IgD-negative memory B cell (primary cell): ENCODE measurements around the gene SMAD6. TPM values are rescaled to one million over a fixed set of nuclear protein-coding genes. Genes with fewer than 3 reads are reported as not detected.
"Not testable (repeated sequence)": the region's sequence is repeated elsewhere in the genome, so short reads cannot be mapped to it uniquely, and the experiment has no call there.

Source experiments
- H3K27ac Mint-ChIP-seq, 3 donors: one replicate each; pipeline ENCODE4 v1.8.0; 2020 to 2022; ENCODE audit warnings: mild to moderate bottlenecking in 3 of 3, mixed read lengths in 3 of 3, moderate library complexity in 1 of 3
- H3K27me3 Mint-ChIP-seq: one replicate; pipeline ENCODE4 v1.8.0; 2021; ENCODE audit warnings: mixed read lengths
- H3K36me3 Mint-ChIP-seq: one replicate; pipeline ENCODE4 v1.8.0; 2020; ENCODE audit warnings: mild to moderate bottlenecking, mixed read lengths
- H3K4me1 Mint-ChIP-seq, 3 donors: one replicate each; pipeline ENCODE4 v1.8.0; 2020 to 2022; ENCODE audit warnings: mixed read lengths in 3 of 3, mild to moderate bottlenecking in 1 of 3
- H3K4me3 Mint-ChIP-seq, 4 donors: one replicate each; pipeline ENCODE4 v1.8.0; 2020 to 2022; ENCODE audit warnings: mild to moderate bottlenecking in 4 of 4, mixed read lengths in 4 of 4, moderate library complexity in 3 of 4
- H3K9me3 Mint-ChIP-seq, 3 donors: one replicate each; pipeline ENCODE4 v1.8.0; 2020 to 2021; ENCODE audit warnings: mixed read lengths in 3 of 3, mild to moderate bottlenecking in 1 of 3
- polyA plus RNA-seq: library from polyadenylated mRNA; unstranded; fragments of 300-500 nt; fragmentation: Illumina TruSeq; gene quantifications from one replicate; pipeline ENCODE4 v1.2.3, GENCODE V29; 2021

Gene SMAD6
- polyA plus RNA-seq, 1 donor from 2014 or later, result not detected

DNA sequence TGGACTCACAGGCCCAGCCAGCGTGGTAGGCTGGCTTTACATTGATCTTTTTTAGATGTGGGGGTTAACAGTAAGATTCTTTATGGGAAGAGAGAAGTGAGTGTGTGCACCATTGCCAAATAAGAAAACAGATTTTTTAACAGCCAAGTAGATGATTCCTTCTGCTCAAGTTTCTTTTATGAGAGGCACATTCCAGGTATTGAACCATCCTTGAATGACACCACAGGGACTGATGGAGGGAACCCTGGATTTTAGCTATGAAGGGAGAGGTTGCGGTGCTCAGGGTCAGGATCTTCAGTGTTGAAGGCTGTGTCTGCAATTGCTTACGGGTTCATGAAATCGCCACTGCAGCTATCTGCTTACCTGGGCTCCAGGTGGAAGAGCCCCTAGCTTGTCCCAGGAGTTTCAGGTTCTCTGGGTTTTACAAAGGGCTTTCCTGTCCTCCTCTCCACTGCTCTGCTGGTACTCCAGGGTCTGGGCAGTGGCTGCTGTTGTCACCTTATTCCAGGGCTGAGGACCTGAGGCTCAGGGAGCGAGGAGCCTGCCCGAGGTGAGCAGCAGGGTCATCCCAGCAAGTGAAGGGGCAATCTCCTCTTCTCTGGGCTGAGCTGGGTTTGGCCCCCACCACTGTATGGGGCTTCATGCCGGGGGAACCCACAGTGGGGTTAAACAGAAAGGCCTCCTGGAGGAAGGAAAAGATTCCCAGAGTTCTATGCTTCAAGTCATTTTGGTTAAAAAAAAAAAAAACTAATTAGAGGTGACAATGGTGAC is 53.4 kb downstream of the SMAD6 start:
- Mint-ChIP-seq H3K4me1 (peaks cover 0 to 4% (median 3%) of the 10 kb centered on the region in 3 donors), H3K27ac (peak overlapping the region in 1 of 3 donors; percentile 20), H3K27me3 (peaks cover 3% of the 10 kb centered on the region), H3K36me3 (peaks cover 3% of the 10 kb centered on the region), H3K9me3 (peaks cover 5 to 17% (median 12%) of the 10 kb centered on the region in 3 donors), H3K4me3 (no peak overlapping the region)

DNA sequence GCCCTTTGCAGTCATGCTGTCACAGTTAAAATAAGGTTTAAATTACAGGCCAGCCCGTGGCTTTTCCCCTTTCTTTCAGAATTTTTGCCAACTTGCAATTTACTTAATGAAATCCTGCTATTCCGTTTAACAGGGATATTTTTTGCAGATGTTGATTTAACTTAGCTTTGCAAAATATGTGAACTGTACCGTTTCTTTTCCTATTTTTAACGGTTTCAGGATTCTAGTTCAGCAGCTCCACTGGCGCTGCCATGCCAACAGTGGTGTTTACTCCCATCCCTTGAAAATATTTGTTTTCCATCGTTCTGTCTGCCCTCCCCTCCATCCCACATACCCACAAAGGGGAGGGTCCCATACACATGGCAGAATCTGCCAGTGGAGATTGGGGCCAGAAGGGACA is 54.3 kb downstream of the SMAD6 start:
- Mint-ChIP-seq H3K9me3 (peaks cover 5 to 17% (median 12%) of the 10 kb centered on the region in 3 donors), H3K27ac (no peak overlapping the region), H3K4me3 (no peak overlapping the region), H3K4me1 (peaks cover 0 to 4% (median 3%) of the 10 kb centered on the region in 3 donors), H3K27me3 (peaks cover 6% of the 10 kb centered on the region), H3K36me3 (peaks cover 3% of the 10 kb centered on the region)

DNA sequence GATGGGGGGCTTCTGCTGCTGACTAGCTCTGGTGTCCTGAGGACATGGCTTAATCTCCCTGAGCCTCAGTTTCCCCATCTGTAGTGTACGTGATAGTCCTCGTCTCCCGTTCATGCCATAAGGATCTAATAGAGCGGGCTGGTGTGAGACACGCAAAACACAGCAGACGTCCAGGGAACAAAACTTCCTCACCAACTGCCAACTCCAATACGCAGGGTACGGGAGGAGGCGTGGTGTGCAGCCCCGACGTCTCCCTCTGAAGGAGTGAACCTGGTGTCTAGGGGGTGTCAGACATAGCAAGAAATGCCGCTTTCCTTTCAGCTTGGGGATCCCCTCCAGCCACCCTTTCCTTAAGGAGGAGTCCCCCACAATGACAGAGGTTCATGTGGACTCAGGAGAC is 55.0 kb downstream of the SMAD6 start:
- Mint-ChIP-seq H3K4me3 (no peak overlapping the region), H3K27me3 (peaks cover 12% of the 10 kb centered on the region), H3K27ac (no peak overlapping the region), H3K9me3 (peaks cover 5 to 17% (median 12%) of the 10 kb centered on the region in 3 donors), H3K4me1 (peaks cover 0 to 4% (median 3%) of the 10 kb centered on the region in 3 donors), H3K36me3 (peaks cover 3% of the 10 kb centered on the region)

DNA sequence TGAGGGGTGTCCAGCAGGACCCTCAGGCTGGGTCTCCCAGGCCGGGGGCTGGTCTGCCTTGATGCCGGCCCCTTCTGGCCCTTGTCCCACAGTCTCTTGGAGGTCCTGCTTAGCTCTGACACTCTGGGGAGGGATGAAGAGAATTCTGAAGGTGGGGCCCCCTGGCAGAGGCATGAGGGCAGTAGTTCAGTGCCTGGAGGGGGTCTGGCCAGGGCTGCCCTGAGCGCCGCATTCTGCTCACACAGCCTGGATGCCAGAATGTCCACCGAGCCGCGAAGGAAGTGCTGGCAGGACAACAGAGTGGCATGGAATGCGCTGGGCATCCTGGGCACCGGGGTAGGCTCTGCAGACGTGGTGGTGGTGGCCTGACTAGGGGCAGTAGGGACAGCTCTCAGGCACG is 55.5 kb downstream of the SMAD6 start:
- Mint-ChIP-seq H3K27me3 (peaks cover 17% of the 10 kb centered on the region), H3K4me1 (peaks cover 0 to 4% (median 3%) of the 10 kb centered on the region in 3 donors), H3K9me3 (peaks cover 5 to 17% (median 12%) of the 10 kb centered on the region in 3 donors), H3K27ac (peak overlapping the region in 1 of 3 donors; percentile 23), H3K36me3 (peaks cover 3% of the 10 kb centered on the region), H3K4me3 (no peak overlapping the region)

DNA sequence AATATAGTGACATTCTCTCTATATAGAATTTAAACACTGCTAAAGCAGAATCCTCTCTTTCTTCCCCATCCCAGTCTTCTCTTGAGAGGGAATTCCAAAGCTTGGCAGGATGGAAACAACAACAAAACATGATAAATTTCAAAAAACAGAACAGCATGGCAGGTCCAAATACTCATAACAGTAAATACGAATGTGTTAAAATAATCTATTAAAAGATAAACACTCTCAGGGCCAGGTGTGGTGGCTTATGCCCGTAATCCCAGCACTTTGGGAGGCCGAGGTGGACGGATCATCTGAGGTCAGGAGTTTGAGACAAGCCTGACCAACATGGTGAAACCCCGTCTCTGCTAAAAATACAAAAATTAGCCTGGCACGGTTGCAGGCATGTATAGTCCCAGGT is 56.2 kb downstream of the SMAD6 start:
- H3K27me3 Mint-ChIP-seq, result peaks cover 23% of the 10 kb centered on the region
- not testable (repeated sequence) for H3K4me3 Mint-ChIP-seq, H3K36me3 Mint-ChIP-seq, H3K27ac Mint-ChIP-seq, H3K4me1 Mint-ChIP-seq
- peaks cover 5 to 17% (median 12%) of the 10 kb centered on the region in 3 donors for H3K9me3 Mint-ChIP-seq

DNA sequence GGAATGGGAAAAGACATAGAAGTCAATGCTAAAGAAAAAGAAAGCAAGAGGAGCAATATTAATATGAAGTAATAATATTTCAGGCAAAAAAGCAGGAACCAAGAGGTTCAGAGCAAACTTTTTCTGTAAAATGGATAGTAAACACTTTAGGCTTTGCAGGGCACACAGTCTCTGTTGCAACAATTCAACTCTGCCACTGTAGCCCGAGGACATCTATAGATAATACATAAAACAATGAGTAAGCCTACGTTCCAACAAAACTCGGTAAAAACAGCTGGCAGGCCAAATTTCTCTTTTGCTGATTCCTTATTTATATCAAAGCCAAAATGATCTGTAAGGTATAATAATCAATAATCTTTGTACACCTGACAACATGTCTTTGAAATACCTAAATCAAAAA is 56.8 kb downstream of the SMAD6 start:
- H3K36me3 Mint-ChIP-seq, result peaks cover 3% of the 10 kb centered on the region
- no peak overlapping the region for H3K4me3 Mint-ChIP-seq
- H3K27me3 Mint-ChIP-seq, result peaks cover 27% of the 10 kb centered on the region
- H3K27ac Mint-ChIP-seq, result no peak overlapping the region
- peaks cover 5 to 17% (median 12%) of the 10 kb centered on the region in 3 donors for H3K9me3 Mint-ChIP-seq
- peaks cover 0 to 4% (median 3%) of the 10 kb centered on the region in 3 donors for H3K4me1 Mint-ChIP-seq

DNA sequence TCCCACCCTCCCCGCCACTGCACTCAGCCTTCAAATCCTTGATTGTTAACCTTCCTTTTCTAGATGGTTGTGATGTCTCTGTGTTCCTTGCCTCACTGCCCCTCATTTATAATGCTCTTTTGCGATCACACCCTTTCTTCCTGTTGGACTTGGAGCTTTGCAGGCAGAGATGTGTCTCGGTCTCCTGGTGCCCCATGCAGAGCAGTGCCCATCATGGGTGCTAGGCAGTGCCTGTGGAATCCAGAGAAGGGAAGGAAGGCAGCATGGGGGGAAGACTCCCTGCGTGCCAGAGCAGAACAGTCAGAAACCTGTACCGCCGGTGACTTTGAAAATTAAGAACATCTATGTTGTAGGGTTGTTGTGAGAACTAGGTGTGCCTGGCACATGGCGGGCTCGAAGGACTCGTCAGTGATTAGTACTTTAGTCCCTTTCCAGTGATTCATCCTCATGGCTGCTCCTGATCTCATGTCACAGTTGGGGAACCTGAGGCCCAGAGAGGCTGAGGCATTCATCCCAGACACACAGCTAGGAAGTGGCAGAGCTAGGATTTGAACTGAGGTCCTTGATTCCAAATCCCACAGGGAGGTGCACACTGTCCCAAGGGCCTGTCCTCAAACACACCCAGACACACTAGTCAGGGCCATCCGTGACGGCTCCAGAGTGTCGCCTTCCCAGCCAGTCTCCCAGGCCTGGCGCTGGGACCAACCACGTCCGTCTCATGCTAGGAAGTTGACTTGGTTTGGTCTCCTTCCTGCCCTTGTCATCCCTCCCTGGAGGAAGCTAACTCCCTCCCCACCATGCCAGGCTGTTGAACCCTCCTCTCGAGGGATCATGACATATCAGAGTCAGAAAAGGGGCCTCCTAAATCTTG is 58.3 kb downstream of the SMAD6 start:
- Mint-ChIP-seq H3K36me3 (peaks cover 3% of the 10 kb centered on the region), H3K4me1 (peaks cover 0 to 1% (median under 1%) of the 10 kb centered on the region in 3 donors), H3K27ac (no peak overlapping the region), H3K9me3 (peaks cover 0 to 6% (median 5%) of the 10 kb centered on the region in 3 donors), H3K4me3 (no peak overlapping the region), H3K27me3 (peaks cover 38% of the 10 kb centered on the region)

DNA sequence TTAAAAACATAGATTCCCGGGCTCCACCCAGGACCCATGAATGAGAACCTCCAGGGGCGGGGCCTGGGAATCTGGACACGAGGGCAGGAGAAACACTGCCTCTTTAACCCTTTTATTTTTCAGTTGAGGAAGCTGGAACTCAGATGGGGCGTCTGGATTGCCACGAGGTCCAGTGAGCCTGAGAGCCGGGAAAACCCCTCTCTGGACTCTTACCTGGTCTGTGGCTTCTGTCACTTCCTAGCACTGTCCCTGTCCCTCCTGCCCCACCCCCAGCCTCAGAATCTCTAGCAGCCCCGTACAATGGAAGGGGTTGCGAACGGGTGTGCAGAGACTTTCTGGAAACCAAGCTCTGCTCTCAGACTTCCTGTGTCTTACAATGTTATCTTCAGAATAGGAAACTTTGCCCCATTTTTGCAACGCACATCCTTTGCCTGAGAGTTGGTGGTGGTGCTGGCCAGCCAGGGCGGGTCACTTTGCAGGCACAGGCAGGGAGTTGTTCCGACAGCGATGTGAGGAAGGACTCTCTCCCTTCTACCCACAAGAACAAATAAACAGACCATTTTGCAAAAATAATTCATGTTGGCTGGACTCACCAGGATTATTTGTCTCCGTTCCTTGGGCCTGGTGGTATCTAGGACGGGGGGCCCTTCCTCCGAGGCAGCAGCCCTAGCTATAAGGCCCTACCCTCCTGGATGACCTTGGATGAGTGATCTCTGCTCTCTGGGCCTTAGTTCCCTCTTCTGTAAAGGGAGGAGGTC is 59.1 kb downstream of the SMAD6 start:
- Mint-ChIP-seq H3K4me3 (no peak overlapping the region), H3K27me3 (peaks cover 43% of the 10 kb centered on the region)

DNA sequence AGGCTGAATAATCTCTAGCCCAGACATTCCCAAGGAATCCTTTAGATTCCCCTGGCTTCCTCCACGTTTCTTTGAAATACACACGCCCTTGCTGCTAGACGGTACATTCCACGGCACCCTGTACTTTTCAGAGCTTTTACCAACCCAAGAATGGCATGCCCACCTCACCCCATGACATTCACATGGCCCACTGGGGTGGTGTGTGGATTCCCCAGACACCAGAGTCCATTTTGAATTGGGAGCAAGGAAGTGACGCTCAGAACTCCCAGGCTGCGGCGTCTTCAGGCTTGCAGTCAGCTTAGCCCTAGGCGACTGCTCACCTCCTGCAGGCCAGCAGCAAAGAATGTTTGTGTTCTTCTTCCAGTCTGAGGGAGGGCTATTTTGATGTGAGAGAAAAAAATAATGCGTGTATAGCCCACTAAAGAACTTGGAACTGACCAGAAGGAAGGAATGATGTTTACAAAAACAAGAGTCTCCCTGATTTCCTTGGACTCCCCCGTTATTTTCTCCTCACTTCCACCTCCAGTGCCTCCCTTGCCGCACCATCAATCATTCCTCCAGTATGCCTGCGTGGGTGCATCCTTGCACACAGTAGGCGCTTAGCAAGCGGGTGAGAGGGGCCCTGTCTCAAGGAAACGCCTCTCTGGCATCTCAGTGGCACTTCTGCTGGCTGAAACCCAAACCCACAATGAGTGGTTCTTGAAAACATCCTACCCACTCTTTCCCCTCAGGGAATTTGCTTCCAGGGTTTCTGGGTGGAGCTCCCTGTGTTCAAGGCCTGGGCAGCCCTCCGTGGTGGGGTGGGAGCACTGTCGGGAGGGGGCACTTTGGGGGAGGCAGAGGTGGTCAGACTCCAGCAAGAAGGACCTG is 59.9 kb downstream of the SMAD6 start:
- Mint-ChIP-seq H3K36me3 (peaks cover 2% of the 10 kb centered on the region), H3K4me3 (no peak overlapping the region), H3K4me1 (peaks cover 3 to 7% (median 6%) of the 10 kb centered on the region in 3 donors), H3K27ac (no peak overlapping the region), H3K9me3 (peaks cover 0 to 5% (median under 1%) of the 10 kb centered on the region in 3 donors), H3K27me3 (peaks cover 45% of the 10 kb centered on the region)

More for the DNA sequence above, 59.1 kb downstream of the SMAD6 start:
- peaks cover 0 to 5% (median 3%) of the 10 kb centered on the region in 3 donors for H3K9me3 Mint-ChIP-seq
- H3K36me3 Mint-ChIP-seq, result peaks cover 3% of the 10 kb centered on the region
- H3K27ac Mint-ChIP-seq, result no peak overlapping the region
- H3K4me1 Mint-ChIP-seq, result peaks cover 3 to 7% (median 6%) of the 10 kb centered on the region in 3 donors

DNA sequence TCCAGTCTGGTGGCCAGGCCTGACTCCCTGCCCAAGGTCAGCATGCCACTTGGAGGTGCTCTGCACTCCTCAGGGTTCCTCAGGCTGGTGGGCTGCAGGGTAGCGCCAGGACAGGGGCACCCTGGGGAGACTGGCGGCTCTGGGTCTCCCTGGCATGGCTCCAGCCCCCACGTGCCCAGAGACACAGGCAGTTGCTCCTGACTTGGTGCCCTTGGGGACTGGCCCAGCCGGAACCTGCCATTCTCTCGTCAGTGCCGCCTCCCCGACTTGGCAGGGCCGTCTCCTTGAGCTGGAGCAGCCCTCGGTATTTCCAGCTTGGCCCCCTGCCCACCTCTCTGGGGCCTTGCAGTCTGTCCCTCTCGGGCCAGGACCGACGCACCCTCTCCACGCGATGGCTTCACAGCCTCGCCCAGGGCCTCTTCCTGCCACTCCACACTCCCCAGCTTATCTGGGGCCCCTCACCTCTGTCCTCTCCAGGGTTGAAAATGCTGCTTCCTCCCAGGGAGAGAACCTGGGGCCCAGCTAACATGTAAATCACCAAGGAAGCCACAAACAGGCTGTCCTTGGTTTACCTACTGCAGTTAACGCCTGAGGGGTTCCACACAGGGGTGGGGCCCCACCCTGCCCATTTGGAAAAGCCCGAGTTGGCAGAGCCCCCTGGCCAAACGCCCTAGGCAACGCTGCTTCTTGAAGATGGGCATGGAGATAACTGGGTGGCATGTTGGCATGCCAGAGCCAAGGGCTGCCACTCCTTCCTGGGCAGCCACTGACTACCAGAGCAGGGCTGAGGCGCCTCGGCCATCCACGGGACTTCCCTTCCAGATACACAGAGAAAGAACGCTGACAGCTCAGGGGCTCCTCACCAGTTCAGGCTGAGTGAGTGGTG is 61.4 kb downstream of the SMAD6 start:
- H3K27ac Mint-ChIP-seq, result no peak overlapping the region
- peaks cover 0 to under 1% (median 0%) of the 10 kb centered on the region in 3 donors for H3K9me3 Mint-ChIP-seq
- no peak overlapping the region for H3K4me3 Mint-ChIP-seq
- H3K27me3 Mint-ChIP-seq, result peaks cover 45% of the 10 kb centered on the region
- peaks cover 3 to 7% (median 6%) of the 10 kb centered on the region in 3 donors for H3K4me1 Mint-ChIP-seq
- H3K36me3 Mint-ChIP-seq, result peaks cover 2% of the 10 kb centered on the region

DNA sequence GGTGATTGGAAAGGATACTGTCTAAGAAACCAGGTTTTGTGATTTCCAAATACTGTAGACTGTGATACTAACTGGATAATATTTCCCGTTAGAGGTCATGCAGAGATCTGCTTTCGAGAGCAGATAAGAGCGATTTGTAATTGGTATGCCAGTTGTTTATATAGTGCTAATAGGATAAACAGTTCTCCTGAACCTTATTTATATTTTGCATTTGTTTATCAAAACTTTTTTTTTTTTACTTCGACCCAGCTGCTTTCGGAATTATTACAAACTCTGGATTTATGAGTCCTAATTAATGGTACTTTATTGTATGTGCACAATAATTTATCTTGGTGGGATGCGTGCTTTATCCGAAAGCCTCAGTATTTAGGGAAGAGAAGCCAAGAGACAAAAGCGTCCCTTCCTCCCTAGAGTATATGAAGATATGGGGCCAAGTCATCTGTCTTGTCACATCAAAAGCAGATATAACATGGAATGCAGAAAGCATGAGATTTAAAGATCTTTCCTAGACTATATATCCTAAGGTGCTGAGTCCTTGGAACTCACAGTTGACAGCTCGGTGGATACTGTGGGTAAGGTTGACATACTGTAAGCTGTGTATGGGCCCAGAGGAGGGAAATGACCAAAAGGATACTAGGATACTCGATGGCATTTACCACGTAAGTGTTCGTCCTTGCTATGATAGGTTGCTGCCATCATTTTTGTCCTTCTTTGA is 62.2 kb downstream of the SMAD6 start:
- Mint-ChIP-seq H3K27ac (no peak overlapping the region), H3K36me3 (peaks cover 2% of the 10 kb centered on the region), H3K4me1 (peaks cover 3 to 7% (median 6%) of the 10 kb centered on the region in 3 donors), H3K9me3 (no peaks in the 10 kb centered on the region), H3K27me3 (peaks cover 45% of the 10 kb centered on the region), H3K4me3 (peak overlapping the region in 1 of 4 donors; percentile 33)

DNA sequence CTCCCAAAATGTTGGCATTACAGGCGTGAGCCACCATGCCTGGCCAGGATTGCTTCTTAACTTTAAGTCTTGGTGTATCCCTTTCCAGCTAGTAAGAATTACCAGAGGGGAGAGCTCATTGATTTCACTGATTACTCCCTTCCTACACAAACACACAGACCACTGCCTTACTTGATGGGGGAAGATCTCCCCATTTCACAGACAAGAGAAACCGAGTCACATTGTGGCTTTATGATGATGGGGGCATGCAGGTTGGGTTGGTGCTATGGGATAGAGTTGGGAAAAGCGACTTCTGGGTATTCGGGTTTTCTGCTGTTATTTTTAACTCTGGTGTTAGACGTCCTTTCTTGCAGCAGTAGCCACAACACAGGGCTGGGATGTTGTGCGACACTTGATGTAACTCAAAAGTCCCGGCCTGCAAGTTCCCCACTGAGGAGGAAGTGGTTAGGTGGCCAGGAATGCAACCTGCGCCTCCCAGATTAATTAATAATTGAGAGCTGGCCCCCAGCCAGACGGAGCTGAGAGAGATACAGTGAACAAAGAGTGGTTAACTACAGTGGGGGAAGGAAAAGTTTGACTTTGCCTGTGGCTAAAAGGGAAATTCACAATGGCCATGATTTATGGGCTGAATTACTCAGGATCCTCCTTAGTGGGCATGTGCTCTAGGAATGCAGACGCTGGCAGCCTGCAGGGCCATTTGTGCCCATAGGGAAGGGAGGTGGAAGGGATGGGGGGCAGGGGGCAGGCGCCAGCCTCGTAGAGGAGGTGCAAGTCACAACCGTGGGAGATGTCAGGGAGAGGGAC is 63.6 kb downstream of the SMAD6 start:
- H3K4me3 Mint-ChIP-seq, result no peak overlapping the region

More for the DNA sequence above, 63.6 kb downstream of the SMAD6 start:
- Mint-ChIP-seq H3K4me1 (peaks cover 3 to 7% (median 6%) of the 10 kb centered on the region in 3 donors), H3K27ac (no peak overlapping the region), H3K9me3 (no peaks in the 10 kb centered on the region), H3K36me3 (peaks cover 3% of the 10 kb centered on the region), H3K27me3 (peaks cover 42% of the 10 kb centered on the region)
